Smooth muscle cell (in vitro differentiated cells): ENCODE results near the gene LXN. TPM values are rescaled to one million over a fixed set of nuclear protein-coding genes. Genes with fewer than 3 reads are reported as not detected.
A peak's percentile ranks its signal among the peaks of the same experiment; 100 is the strongest.

Experiments
- DNase-seq: peaks from one replicate; lab custom pipeline; 2025; ENCODE audit not compliant: unreplicated experiment; lab: John Stamatoyannopoulos, UW
- H2AFZ ChIP-seq: fragments of 200-600 bp; sonication (generic); 2 replicates; pipeline ENCODE4 v1.6.0; 2016; ENCODE audit warnings: antibody characterized with exemption, low read depth, mild to moderate bottlenecking
- H3F3A ChIP-seq: fragments of 200-600 bp; sonication (generic); 2 replicates; pipeline ENCODE4 v1.6.0; 2017; ENCODE audit warnings: antibody characterized with exemption, low read depth
- H3K27ac ChIP-seq: fragments of 200-600 bp; sonication (generic); 2 replicates; pipeline ENCODE4 v1.5.1; 2016; ENCODE audit warnings: low read depth, mild to moderate bottlenecking
- H3K27me3 ChIP-seq: fragments of 200-600 bp; sonication (generic); 2 replicates; pipeline ENCODE4 v1.6.1; 2016; ENCODE audit warnings: low read depth, mild to moderate bottlenecking
- H3K36me3 ChIP-seq: fragments of 200-600 bp; sonication (generic); 2 replicates; pipeline ENCODE4 v1.5.1; 2016; ENCODE audit warnings: low read depth
- H3K4me1 ChIP-seq: fragments of 200-600 bp; sonication (generic); 2 replicates; pipeline ENCODE4 v1.5.1; 2016; ENCODE audit warnings: low read depth
- H3K4me2 ChIP-seq: fragments of 200-600 bp; sonication (generic); 2 replicates; pipeline ENCODE4 v1.6.0; 2016; ENCODE audit warnings: mild to moderate bottlenecking
- H3K4me3 ChIP-seq: fragments of 200-600 bp; sonication (generic); 2 replicates; pipeline ENCODE4 v1.5.1; 2016; ENCODE audit warnings: mild to moderate bottlenecking
- H3K79me2 ChIP-seq: fragments of 200-600 bp; sonication (generic); 2 replicates; pipeline ENCODE4 v1.6.0; 2016; ENCODE audit warnings: low read depth, mild to moderate bottlenecking
- H3K9ac ChIP-seq: fragments of 200-600 bp; sonication (generic); 2 replicates; pipeline ENCODE4 v1.6.0; 2016; ENCODE audit warnings: low read depth
- H3K9me3 ChIP-seq: fragments of 200-600 bp; sonication (generic); replicated peaks from 2 replicates; pipeline ENCODE4 v1.5.1; 2016; ENCODE audit warnings: low read depth
- H4K20me1 ChIP-seq: fragments of 200-600 bp; sonication (generic); 2 replicates; pipeline ENCODE4 v1.6.0; 2016; ENCODE audit warnings: low read depth
- WGBS: methylation state at CpG from one replicate; pipeline ENCODE4 v1.1.7; 2016; ENCODE audit warnings: low lambda C conversion rate; 5-methylcytosine and 5-hydroxymethylcytosine counted together
- polyA plus RNA-seq: library from polyadenylated mRNA; unstranded; fragments of >200 nt; fragmentation: Nextera tagmentation; extraction: Ambion mirVana; gene quantifications from 2 replicates; pipeline ENCODE4 v1.2.1, GENCODE V29; 2016
- total RNA-seq: library from RNA; depleted of rRNA; stranded (reverse); fragments of >200 nt; gene quantifications from 2 replicates; pipeline ENCODE4 v1.2.3, GENCODE V29; 2014
- TF ChIP-seq, protein P1 (sequence below): fragments of 200-600 bp; sonication (generic); IDR thresholded peaks from 2 replicates; pipeline ENCODE4 v1.5.1; 2017; ENCODE audit warnings: borderline replicate concordance, mild to moderate bottlenecking, antibody characterized with exemption; ENCODE audit not compliant: insufficient read depth, poor library complexity, severe bottlenecking

LXN gene, protein sequence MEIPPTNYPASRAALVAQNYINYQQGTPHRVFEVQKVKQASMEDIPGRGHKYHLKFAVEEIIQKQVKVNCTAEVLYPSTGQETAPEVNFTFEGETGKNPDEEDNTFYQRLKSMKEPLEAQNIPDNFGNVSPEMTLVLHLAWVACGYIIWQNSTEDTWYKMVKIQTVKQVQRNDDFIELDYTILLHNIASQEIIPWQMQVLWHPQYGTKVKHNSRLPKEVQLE
- total RNA-seq, result 28.4 and 34.2 TPM in 2 replicates
- 23.2 and 30.4 TPM in 2 replicates for polyA plus RNA-seq

DNA sequence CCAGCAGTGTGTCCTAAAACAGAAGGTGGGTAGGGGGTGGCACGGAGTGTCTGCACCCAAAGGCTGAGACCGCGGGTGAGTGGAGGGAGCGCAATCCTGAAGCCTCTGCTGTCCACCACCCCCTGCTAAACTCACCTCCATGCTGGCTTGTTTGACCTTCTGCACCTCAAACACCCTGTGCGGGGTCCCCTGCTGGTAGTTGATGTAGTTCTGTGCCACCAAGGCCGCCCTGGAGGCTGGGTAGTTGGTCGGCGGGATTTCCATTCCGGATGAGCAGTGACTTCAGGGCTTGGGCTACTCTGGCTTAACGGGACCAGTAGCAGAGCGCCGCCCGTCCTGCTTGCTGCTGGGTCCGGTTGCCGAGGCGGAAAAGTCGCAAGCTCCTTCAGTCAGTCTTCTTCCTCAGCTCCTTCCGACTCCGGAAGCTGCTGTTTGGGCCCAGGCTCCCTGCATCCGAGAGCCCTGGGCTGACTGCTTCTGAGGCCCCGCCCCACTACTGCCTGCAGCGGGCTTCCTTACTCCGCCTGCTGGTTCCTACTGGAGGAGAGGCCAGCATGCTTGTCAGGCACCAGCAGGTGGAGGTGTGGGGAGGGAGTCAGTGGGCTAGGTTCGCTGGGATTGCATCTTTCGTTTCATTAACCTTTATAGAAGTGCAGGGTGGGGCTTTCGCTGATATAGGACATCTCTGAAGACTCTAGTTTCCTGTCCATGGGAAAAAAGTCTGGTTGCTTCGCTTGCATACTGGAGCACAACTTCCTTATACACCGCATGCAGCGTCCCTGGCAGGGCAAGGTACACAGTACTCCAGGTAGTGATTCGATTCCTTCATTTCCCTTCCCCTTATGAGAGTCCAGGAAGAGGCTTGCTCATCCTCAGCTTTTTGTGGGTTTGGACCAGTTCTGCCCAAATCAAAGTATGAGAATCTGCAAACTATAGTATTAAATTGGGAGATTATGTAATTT, at the start of gene LXN:
LXN (minus strand) TSS at position 434 of the 962 bp plus-strand sequence; CDS start at position 264, 170 bp downstream.
- Histone ChIP-seq H4K20me1 (no peaks in the 10 kb centered on the region), H3K27me3 (no peaks in the 10 kb centered on the region), H3K36me3 (no peaks in the 10 kb centered on the region), H3K79me2 (peaks cover 35% of the 10 kb centered on the region), H3K4me1 (no peaks in the 10 kb centered on the region), H3K9me3 (no peaks in the 10 kb centered on the region), H3K27ac (peak within 1 kb of the TSS; percentile 61), H3K9ac (peak within 1 kb of the TSS; percentile 68), H3K4me2 (peak within 1 kb of the TSS; percentile 94), H3K4me3 (peak within 1 kb of the TSS; percentile 77), H3F3A (no peaks in the 10 kb centered on the region), H2AFZ (peak within 1 kb of the TSS; percentile 71)
- TF ChIP-seq, protein P1, sequence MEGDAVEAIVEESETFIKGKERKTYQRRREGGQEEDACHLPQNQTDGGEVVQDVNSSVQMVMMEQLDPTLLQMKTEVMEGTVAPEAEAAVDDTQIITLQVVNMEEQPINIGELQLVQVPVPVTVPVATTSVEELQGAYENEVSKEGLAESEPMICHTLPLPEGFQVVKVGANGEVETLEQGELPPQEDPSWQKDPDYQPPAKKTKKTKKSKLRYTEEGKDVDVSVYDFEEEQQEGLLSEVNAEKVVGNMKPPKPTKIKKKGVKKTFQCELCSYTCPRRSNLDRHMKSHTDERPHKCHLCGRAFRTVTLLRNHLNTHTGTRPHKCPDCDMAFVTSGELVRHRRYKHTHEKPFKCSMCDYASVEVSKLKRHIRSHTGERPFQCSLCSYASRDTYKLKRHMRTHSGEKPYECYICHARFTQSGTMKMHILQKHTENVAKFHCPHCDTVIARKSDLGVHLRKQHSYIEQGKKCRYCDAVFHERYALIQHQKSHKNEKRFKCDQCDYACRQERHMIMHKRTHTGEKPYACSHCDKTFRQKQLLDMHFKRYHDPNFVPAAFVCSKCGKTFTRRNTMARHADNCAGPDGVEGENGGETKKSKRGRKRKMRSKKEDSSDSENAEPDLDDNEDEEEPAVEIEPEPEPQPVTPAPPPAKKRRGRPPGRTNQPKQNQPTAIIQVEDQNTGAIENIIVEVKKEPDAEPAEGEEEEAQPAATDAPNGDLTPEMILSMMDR, result peak; percentile 55
- peak; percentile 51 for DNase-seq
- 14% methylated on average over 30 of the region's 30 CpGs for WGBS

DNA sequence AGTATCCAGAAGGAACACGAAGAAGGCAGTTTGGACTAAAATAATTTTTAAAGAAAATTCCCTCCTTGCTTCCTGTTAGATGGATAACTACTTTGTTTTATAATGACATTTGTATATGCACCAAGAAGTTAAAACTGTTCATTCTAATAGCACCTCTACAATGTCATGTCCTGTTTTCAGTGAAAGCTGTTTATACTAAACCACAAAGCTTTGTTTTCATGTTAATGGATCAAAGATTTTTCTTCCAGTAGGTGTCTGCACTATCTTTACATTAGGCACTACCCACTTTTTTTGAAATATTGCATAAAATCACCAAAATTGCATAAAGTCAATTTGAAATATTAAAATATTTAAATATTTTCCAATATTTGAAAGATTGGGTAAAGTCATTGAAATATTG, 49.7 kb upstream of the LXN start:
- Histone ChIP-seq H3K4me1 (peaks cover 7% of the 10 kb centered on the region), H3K27ac (peak overlapping the region; percentile 96), H3K4me2 (peak overlapping the region; percentile 2), H3K27me3 (no peaks in the 10 kb centered on the region), H3K79me2 (no peaks in the 10 kb centered on the region), H3F3A (peaks cover 8% of the 10 kb centered on the region), H3K9ac (no peak overlapping the region), H3K36me3 (no peaks in the 10 kb centered on the region), H2AFZ (no peak overlapping the region), H4K20me1 (no peaks in the 10 kb centered on the region), H3K4me3 (no peak overlapping the region), H3K9me3 (no peaks in the 10 kb centered on the region)
- 100% methylated on average over 1 of the region's 1 CpG for WGBS
- DNase-seq, result no peak
- TF ChIP-seq, protein P1, result no peak

DNA sequence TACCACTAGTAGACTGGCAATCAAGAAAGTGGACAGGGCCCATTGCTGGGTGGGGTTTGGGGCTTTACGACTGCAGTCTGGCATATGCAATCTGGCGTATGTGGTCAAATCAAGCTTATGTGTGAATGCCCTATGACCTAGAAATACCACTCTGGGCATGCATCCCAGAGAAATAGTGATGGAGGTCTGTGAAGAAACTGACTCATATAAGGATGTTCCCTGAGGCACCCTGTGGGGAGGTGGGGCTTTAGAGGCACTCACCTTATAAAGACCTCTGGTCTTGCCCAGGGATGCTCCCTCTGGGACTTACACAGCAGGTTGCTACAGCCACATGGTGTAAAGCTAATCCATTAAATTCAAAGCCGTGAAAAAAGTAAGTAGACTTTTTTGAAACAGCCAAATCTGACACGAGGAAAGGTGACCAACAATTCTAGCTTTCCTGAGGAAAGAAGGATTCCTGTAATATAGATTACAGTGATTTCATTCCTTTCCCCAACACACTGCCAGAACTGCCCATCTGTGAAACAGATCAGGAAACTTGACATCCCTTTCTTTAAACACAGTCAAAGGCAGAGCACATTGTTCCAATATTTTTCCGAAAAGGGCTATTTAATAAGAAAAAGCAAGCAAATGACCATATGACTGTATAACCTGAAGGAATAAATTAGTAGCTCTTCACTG, 46.2 kb upstream of the LXN start:
- no peaks in the 10 kb centered on the region for H3K4me1 ChIP-seq
- no peaks in the 10 kb centered on the region for H3K27me3 ChIP-seq
- H3K4me3 ChIP-seq, result no peak overlapping the region
- no peak overlapping the region for H2AFZ ChIP-seq
- no peak overlapping the region for H3K9ac ChIP-seq
- H3K79me2 ChIP-seq, result no peaks in the 10 kb centered on the region
- no peaks in the 10 kb centered on the region for H3K36me3 ChIP-seq
- no peaks in the 10 kb centered on the region for H4K20me1 ChIP-seq
- peaks cover 14% of the 10 kb centered on the region for H3F3A ChIP-seq
- no peak for DNase-seq
- TF ChIP-seq, protein P1, result no peak
- no peak overlapping the region for H3K4me2 ChIP-seq
- peak overlapping the region; percentile 25 for H3K27ac ChIP-seq
- no peaks in the 10 kb centered on the region for H3K9me3 ChIP-seq
- 65% methylated on average over 5 of the region's 5 CpGs for WGBS
